ENCODE results near the gene ARID5B. TPM values are rescaled to one million over a fixed set of nuclear protein-coding genes. Genes with fewer than 3 reads are reported as not detected.

ARID5B gene
- total RNA-seq, 1 experiment from 2014 or later: 1.3 TPM

- H2AFZ ChIP-seq (ENCODE audit: low read length): 0 out of 2 replicates have a peak overlapping the region, but pooled peaks have one; percentile 39
- no peak for DNase-seq
- H3K9me2 ChIP-seq (replicated peaks; ENCODE audit: insufficient read depth, low read length): no peaks in the 10 kb centered on the region
- H3K4me2 ChIP-seq (ENCODE audit: low read depth, low read length, poor library complexity, severe bottlenecking): peak overlapping the region; percentile 51
- H3K4me1 ChIP-seq (ENCODE audit: low read length): peaks cover 68% of the 10 kb centered on the region
- H3K79me2 ChIP-seq (ENCODE audit: low read length): no peaks in the 10 kb centered on the region
- H3K27ac ChIP-seq (ENCODE audit: low read length): no peak overlapping the region
- no peaks in the 10 kb centered on the region for H3K27me3 ChIP-seq (ENCODE audit: low read length)
- peak overlapping the region; percentile 20; the same call in 1 of the 2 replicates for H3K4me3 ChIP-seq (ENCODE audit: low read length)
- no peaks in the 10 kb centered on the region for H3K9me3 ChIP-seq (ENCODE audit: low read length)
- no peaks in the 10 kb centered on the region for H4K20me1 ChIP-seq (ENCODE audit: insufficient read depth, low read depth, low read length)
- peak overlapping the region; percentile 40 for H3K9ac ChIP-seq (ENCODE audit: low read length)
- H3K36me3 ChIP-seq (ENCODE audit: insufficient read depth, low read length): no peaks in the 10 kb centered on the region
These were observed 148.3 kb downstream of the ARID5B start for GRCh38 chr10:62049624-62050345.

GRCh38 chr10:62050346-62050892 is 148.9 kb downstream of the ARID5B start:
- Histone ChIP-seq H3K9ac (ENCODE audit: low read length) (no peak overlapping the region), H4K20me1 (ENCODE audit: insufficient read depth, low read depth, low read length) (no peaks in the 10 kb centered on the region), H3K36me3 (ENCODE audit: insufficient read depth, low read length) (no peaks in the 10 kb centered on the region), H3K9me3 (ENCODE audit: low read length) (no peaks in the 10 kb centered on the region), H3K4me1 (ENCODE audit: low read length) (peaks cover 65% of the 10 kb centered on the region), H3K27ac (ENCODE audit: low read length) (no peak overlapping the region), H3K27me3 (ENCODE audit: low read length) (no peaks in the 10 kb centered on the region), H3K4me3 (ENCODE audit: low read length) (no peak overlapping the region), H3K4me2 (ENCODE audit: low read depth, low read length, poor library complexity, severe bottlenecking) (peak overlapping the region; percentile 29), H3K79me2 (ENCODE audit: low read length) (no peaks in the 10 kb centered on the region), H3K9me2 (replicated peaks; ENCODE audit: insufficient read depth, low read length) (no peaks in the 10 kb centered on the region), H2AFZ (ENCODE audit: low read length) (peak overlapping the region; percentile 49; the same call in 1 of the 2 replicates)
- no peak for DNase-seq

- no peaks in the 10 kb centered on the region for H4K20me1 ChIP-seq (ENCODE audit: insufficient read depth, low read depth, low read length)
- no peaks in the 10 kb centered on the region for H3K9me2 ChIP-seq (replicated peaks; ENCODE audit: insufficient read depth, low read length)
- H3K79me2 ChIP-seq (ENCODE audit: low read length): no peaks in the 10 kb centered on the region
- no peaks in the 10 kb centered on the region for H3K36me3 ChIP-seq (ENCODE audit: insufficient read depth, low read length)
- H3K27ac ChIP-seq (ENCODE audit: low read length): no peak overlapping the region
- H3K4me2 ChIP-seq (ENCODE audit: low read depth, low read length, poor library complexity, severe bottlenecking): peak overlapping the region; percentile 29
- H3K9me3 ChIP-seq (ENCODE audit: low read length): no peaks in the 10 kb centered on the region
- no peak overlapping the region for H3K4me3 ChIP-seq (ENCODE audit: low read length)
- no peak overlapping the region for H3K9ac ChIP-seq (ENCODE audit: low read length)
- H3K27me3 ChIP-seq (ENCODE audit: low read length): no peaks in the 10 kb centered on the region
- peak overlapping the region; percentile 49 for H2AFZ ChIP-seq (ENCODE audit: low read length)
- peaks cover 65% of the 10 kb centered on the region for H3K4me1 ChIP-seq (ENCODE audit: low read length)
- no peak for DNase-seq
These were observed 149.5 kb downstream of the ARID5B start for GRCh38 chr10:62050893-62051433.

GRCh38 chr10:62052276-62052675 is 150.8 kb downstream of the ARID5B start:
- Histone ChIP-seq H3K4me1 (ENCODE audit: low read length) (peaks cover 54% of the 10 kb centered on the region), H3K27ac (ENCODE audit: low read length) (no peak overlapping the region), H3K79me2 (ENCODE audit: low read length) (no peaks in the 10 kb centered on the region), H2AFZ (ENCODE audit: low read length) (no peak overlapping the region), H3K27me3 (ENCODE audit: low read length) (no peaks in the 10 kb centered on the region), H4K20me1 (ENCODE audit: insufficient read depth, low read depth, low read length) (no peaks in the 10 kb centered on the region), H3K9me3 (ENCODE audit: low read length) (no peaks in the 10 kb centered on the region), H3K9ac (ENCODE audit: low read length) (no peak overlapping the region), H3K9me2 (replicated peaks; ENCODE audit: insufficient read depth, low read length) (no peaks in the 10 kb centered on the region), H3K4me2 (ENCODE audit: low read depth, low read length, poor library complexity, severe bottlenecking) (no peak overlapping the region), H3K4me3 (ENCODE audit: low read length) (no peak overlapping the region), H3K36me3 (ENCODE audit: insufficient read depth, low read length) (no peaks in the 10 kb centered on the region)
- DNase-seq: no peak

- no peak for DNase-seq
- H3K4me1 ChIP-seq (ENCODE audit: low read length): peaks cover 38% of the 10 kb centered on the region
- no peak overlapping the region for H3K4me2 ChIP-seq (ENCODE audit: low read depth, low read length, poor library complexity, severe bottlenecking)
- no peaks in the 10 kb centered on the region for H4K20me1 ChIP-seq (ENCODE audit: insufficient read depth, low read depth, low read length)
- H3K9me3 ChIP-seq (ENCODE audit: low read length): no peaks in the 10 kb centered on the region
- no peak overlapping the region for H2AFZ ChIP-seq (ENCODE audit: low read length)
- no peak overlapping the region for H3K27ac ChIP-seq (ENCODE audit: low read length)
- H3K9ac ChIP-seq (ENCODE audit: low read length): no peak overlapping the region
- no peaks in the 10 kb centered on the region for H3K36me3 ChIP-seq (ENCODE audit: insufficient read depth, low read length)
- no peak overlapping the region for H3K4me3 ChIP-seq (ENCODE audit: low read length)
- no peaks in the 10 kb centered on the region for H3K9me2 ChIP-seq (replicated peaks; ENCODE audit: insufficient read depth, low read length)
- no peaks in the 10 kb centered on the region for H3K79me2 ChIP-seq (ENCODE audit: low read length)
- H3K27me3 ChIP-seq (ENCODE audit: low read length): no peaks in the 10 kb centered on the region
These were observed 152.4 kb downstream of the ARID5B start for GRCh38 chr10:62053860-62054259.

- no peak for DNase-seq
- H3K27me3 ChIP-seq (ENCODE audit: low read length): no peaks in the 10 kb centered on the region
- no peak overlapping the region for H2AFZ ChIP-seq (ENCODE audit: low read length)
- no peak overlapping the region for H3K4me3 ChIP-seq (ENCODE audit: low read length)
- no peaks in the 10 kb centered on the region for H3K9me3 ChIP-seq (ENCODE audit: low read length)
- H3K4me2 ChIP-seq (ENCODE audit: low read depth, low read length, poor library complexity, severe bottlenecking): no peak overlapping the region
- no peak overlapping the region for H3K9ac ChIP-seq (ENCODE audit: low read length)
- H3K27ac ChIP-seq (ENCODE audit: low read length): no peak overlapping the region
- no peaks in the 10 kb centered on the region for H3K36me3 ChIP-seq (ENCODE audit: insufficient read depth, low read length)
- no peaks in the 10 kb centered on the region for H3K79me2 ChIP-seq (ENCODE audit: low read length)
- peaks cover 35% of the 10 kb centered on the region for H3K4me1 ChIP-seq (ENCODE audit: low read length)
- no peaks in the 10 kb centered on the region for H3K9me2 ChIP-seq (replicated peaks; ENCODE audit: insufficient read depth, low read length)
- H4K20me1 ChIP-seq (ENCODE audit: insufficient read depth, low read depth, low read length): no peaks in the 10 kb centered on the region
These were observed 152.9 kb downstream of the ARID5B start for GRCh38 chr10:62054408-62054807.

GRCh38 chr10:62054830-62055229 is 153.3 kb downstream of the ARID5B start:
- H3K9ac ChIP-seq (ENCODE audit: low read length): no peak overlapping the region
- H3K4me3 ChIP-seq (ENCODE audit: low read length): no peak overlapping the region
- H3K9me2 ChIP-seq (replicated peaks; ENCODE audit: insufficient read depth, low read length): no peaks in the 10 kb centered on the region
- DNase-seq: no peak
- H4K20me1 ChIP-seq (ENCODE audit: insufficient read depth, low read depth, low read length): no peaks in the 10 kb centered on the region
- H3K4me2 ChIP-seq (ENCODE audit: low read depth, low read length, poor library complexity, severe bottlenecking): no peak overlapping the region
- no peaks in the 10 kb centered on the region for H3K79me2 ChIP-seq (ENCODE audit: low read length)
- H3K9me3 ChIP-seq (ENCODE audit: low read length): no peaks in the 10 kb centered on the region
- H3K27me3 ChIP-seq (ENCODE audit: low read length): no peaks in the 10 kb centered on the region
- no peak overlapping the region for H3K27ac ChIP-seq (ENCODE audit: low read length)
- H3K36me3 ChIP-seq (ENCODE audit: insufficient read depth, low read length): no peaks in the 10 kb centered on the region
- H3K4me1 ChIP-seq (ENCODE audit: low read length): peaks cover 35% of the 10 kb centered on the region
- no peak overlapping the region for H2AFZ ChIP-seq (ENCODE audit: low read length)

GRCh38 chr10:62056219-62056618 is 154.7 kb downstream of the ARID5B start:
- DNase-seq: no peak
- Histone ChIP-seq H3K4me3 (ENCODE audit: low read length) (no peak overlapping the region), H3K9me3 (ENCODE audit: low read length) (no peaks in the 10 kb centered on the region), H2AFZ (ENCODE audit: low read length) (no peak overlapping the region), H3K27ac (ENCODE audit: low read length) (no peak overlapping the region), H4K20me1 (ENCODE audit: insufficient read depth, low read depth, low read length) (no peaks in the 10 kb centered on the region), H3K27me3 (ENCODE audit: low read length) (no peaks in the 10 kb centered on the region), H3K36me3 (ENCODE audit: insufficient read depth, low read length) (no peaks in the 10 kb centered on the region), H3K9me2 (replicated peaks; ENCODE audit: insufficient read depth, low read length) (no peaks in the 10 kb centered on the region), H3K4me2 (ENCODE audit: low read depth, low read length, poor library complexity, severe bottlenecking) (no peak overlapping the region), H3K9ac (ENCODE audit: low read length) (no peak overlapping the region), H3K79me2 (ENCODE audit: low read length) (no peaks in the 10 kb centered on the region), H3K4me1 (ENCODE audit: low read length) (peaks cover 24% of the 10 kb centered on the region)

Measured in Karpas-422 (cell line).